Smooth muscle cell (in vitro differentiated cells): ENCODE results near the gene CHID1. TPM values are rescaled to one million over a fixed set of nuclear protein-coding genes. Genes with fewer than 3 reads are reported as not detected.

Experiments
- DNase-seq: peaks from one replicate; lab custom pipeline; 2025; ENCODE audit not compliant: unreplicated experiment; lab: John Stamatoyannopoulos, UW
- H2AFZ ChIP-seq: fragments of 200-600 bp; sonication (generic); 2 replicates; pipeline ENCODE4 v1.6.0; 2016; ENCODE audit warnings: antibody characterized with exemption, low read depth, mild to moderate bottlenecking
- H3F3A ChIP-seq: fragments of 200-600 bp; sonication (generic); 2 replicates; pipeline ENCODE4 v1.6.0; 2017; ENCODE audit warnings: antibody characterized with exemption, low read depth
- H3K27ac ChIP-seq: fragments of 200-600 bp; sonication (generic); 2 replicates; pipeline ENCODE4 v1.5.1; 2016; ENCODE audit warnings: low read depth, mild to moderate bottlenecking
- H3K27me3 ChIP-seq: fragments of 200-600 bp; sonication (generic); 2 replicates; pipeline ENCODE4 v1.6.1; 2016; ENCODE audit warnings: low read depth, mild to moderate bottlenecking
- H3K36me3 ChIP-seq: fragments of 200-600 bp; sonication (generic); 2 replicates; pipeline ENCODE4 v1.5.1; 2016; ENCODE audit warnings: low read depth
- H3K4me1 ChIP-seq: fragments of 200-600 bp; sonication (generic); 2 replicates; pipeline ENCODE4 v1.5.1; 2016; ENCODE audit warnings: low read depth
- H3K4me2 ChIP-seq: fragments of 200-600 bp; sonication (generic); 2 replicates; pipeline ENCODE4 v1.6.0; 2016; ENCODE audit warnings: mild to moderate bottlenecking
- H3K4me3 ChIP-seq: fragments of 200-600 bp; sonication (generic); 2 replicates; pipeline ENCODE4 v1.5.1; 2016; ENCODE audit warnings: mild to moderate bottlenecking
- H3K79me2 ChIP-seq: fragments of 200-600 bp; sonication (generic); 2 replicates; pipeline ENCODE4 v1.6.0; 2016; ENCODE audit warnings: low read depth, mild to moderate bottlenecking
- H3K9ac ChIP-seq: fragments of 200-600 bp; sonication (generic); 2 replicates; pipeline ENCODE4 v1.6.0; 2016; ENCODE audit warnings: low read depth
- H3K9me3 ChIP-seq: fragments of 200-600 bp; sonication (generic); replicated peaks from 2 replicates; pipeline ENCODE4 v1.5.1; 2016; ENCODE audit warnings: low read depth
- H4K20me1 ChIP-seq: fragments of 200-600 bp; sonication (generic); 2 replicates; pipeline ENCODE4 v1.6.0; 2016; ENCODE audit warnings: low read depth
- WGBS: methylation state at CpG from one replicate; pipeline ENCODE4 v1.1.7; 2016; ENCODE audit warnings: low lambda C conversion rate; 5-methylcytosine and 5-hydroxymethylcytosine counted together
- polyA plus RNA-seq: library from polyadenylated mRNA; unstranded; fragments of >200 nt; fragmentation: Nextera tagmentation; extraction: Ambion mirVana; gene quantifications from 2 replicates; pipeline ENCODE4 v1.2.1, GENCODE V29; 2016
- total RNA-seq: library from RNA; depleted of rRNA; stranded (reverse); fragments of >200 nt; gene quantifications from 2 replicates; pipeline ENCODE4 v1.2.3, GENCODE V29; 2014
- TF ChIP-seq, protein P1 (sequence below): fragments of 200-600 bp; sonication (generic); IDR thresholded peaks from 2 replicates; pipeline ENCODE4 v1.5.1; 2017; ENCODE audit warnings: borderline replicate concordance, mild to moderate bottlenecking, antibody characterized with exemption; ENCODE audit not compliant: insufficient read depth, poor library complexity, severe bottlenecking

Gene CHID1
- total and polyA plus RNA-seq, 2 experiments from 2014 or later: 54.3 to 181 TPM

DNA sequence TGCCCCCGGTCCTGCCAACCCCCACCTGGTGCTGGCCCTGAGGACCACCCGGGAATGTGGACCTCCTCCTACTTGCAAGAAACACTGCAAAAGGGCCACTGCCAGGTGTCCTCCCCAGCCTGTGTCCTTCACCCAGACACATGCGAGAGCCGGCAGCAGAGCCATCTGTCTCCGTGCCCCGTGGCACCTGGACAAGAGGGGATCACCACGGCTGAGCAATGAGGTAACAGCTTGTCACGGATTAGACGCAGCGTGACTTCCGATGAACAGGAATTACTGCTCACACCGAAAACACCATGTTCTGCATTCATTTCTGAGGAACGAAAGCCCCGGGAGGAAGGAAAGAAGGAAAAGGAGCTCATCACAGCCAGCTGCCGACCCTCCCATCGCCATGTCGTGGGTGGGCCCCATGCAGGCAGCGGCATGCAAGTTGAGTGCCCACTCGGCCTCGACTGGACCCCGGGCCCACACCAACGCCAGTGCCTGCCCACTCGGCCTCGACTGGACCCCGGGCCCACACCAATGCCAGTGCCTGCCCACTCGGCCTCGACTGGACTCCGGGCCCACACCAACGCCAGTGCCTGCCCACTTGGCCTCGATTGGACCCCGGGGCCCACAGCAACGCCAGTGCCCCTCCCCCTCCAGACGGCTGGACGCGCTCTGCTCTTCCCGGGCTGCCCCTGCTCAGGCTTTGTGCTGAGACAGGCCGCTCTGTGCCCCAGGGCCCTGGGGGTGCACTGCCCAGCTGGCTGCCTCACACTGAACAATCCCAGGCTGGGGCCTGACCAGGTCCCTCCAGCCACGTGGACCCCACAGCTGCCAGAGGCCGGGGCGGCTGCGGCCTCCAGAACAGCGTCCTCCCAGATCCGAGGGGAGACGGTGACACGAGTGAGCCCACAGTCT is 22.0 kb downstream of the CHID1 start:
- no peak overlapping the region for H3K4me2 ChIP-seq
- H3K4me1 ChIP-seq: no peaks in the 10 kb centered on the region
- DNase-seq: no peak
- TF ChIP-seq, protein P1, sequence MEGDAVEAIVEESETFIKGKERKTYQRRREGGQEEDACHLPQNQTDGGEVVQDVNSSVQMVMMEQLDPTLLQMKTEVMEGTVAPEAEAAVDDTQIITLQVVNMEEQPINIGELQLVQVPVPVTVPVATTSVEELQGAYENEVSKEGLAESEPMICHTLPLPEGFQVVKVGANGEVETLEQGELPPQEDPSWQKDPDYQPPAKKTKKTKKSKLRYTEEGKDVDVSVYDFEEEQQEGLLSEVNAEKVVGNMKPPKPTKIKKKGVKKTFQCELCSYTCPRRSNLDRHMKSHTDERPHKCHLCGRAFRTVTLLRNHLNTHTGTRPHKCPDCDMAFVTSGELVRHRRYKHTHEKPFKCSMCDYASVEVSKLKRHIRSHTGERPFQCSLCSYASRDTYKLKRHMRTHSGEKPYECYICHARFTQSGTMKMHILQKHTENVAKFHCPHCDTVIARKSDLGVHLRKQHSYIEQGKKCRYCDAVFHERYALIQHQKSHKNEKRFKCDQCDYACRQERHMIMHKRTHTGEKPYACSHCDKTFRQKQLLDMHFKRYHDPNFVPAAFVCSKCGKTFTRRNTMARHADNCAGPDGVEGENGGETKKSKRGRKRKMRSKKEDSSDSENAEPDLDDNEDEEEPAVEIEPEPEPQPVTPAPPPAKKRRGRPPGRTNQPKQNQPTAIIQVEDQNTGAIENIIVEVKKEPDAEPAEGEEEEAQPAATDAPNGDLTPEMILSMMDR: no peak
- H3K79me2 ChIP-seq: no peaks in the 10 kb centered on the region
- no peak overlapping the region for H2AFZ ChIP-seq
- peaks cover 3% of the 10 kb centered on the region for H4K20me1 ChIP-seq
- no peak overlapping the region for H3K27ac ChIP-seq
- no peaks in the 10 kb centered on the region for H3K36me3 ChIP-seq
- no peaks in the 10 kb centered on the region for H3K27me3 ChIP-seq
- H3K9me3 ChIP-seq: no peaks in the 10 kb centered on the region
- no peaks in the 10 kb centered on the region for H3F3A ChIP-seq
- WGBS: 96% methylated on average over 37 of the region's 45 CpGs
- H3K4me3 ChIP-seq: no peak overlapping the region
- H3K9ac ChIP-seq: no peak overlapping the region

GRCh38 chr11:887589-887988 is 23.0 kb downstream of the CHID1 start:
- no peak for DNase-seq
- H3K4me3 ChIP-seq: no peak overlapping the region
- H3K27ac ChIP-seq: no peak overlapping the region
- H2AFZ ChIP-seq: no peak overlapping the region
- 97% methylated on average over 14 of the region's 14 CpGs for WGBS
- H3K4me1 ChIP-seq: no peaks in the 10 kb centered on the region
- H3K4me2 ChIP-seq: no peak overlapping the region
- no peaks in the 10 kb centered on the region for H3F3A ChIP-seq
- H3K9me3 ChIP-seq: no peaks in the 10 kb centered on the region
- H3K79me2 ChIP-seq: no peaks in the 10 kb centered on the region
- no peaks in the 10 kb centered on the region for H3K27me3 ChIP-seq
- TF ChIP-seq, protein P1: no peak
- no peaks in the 10 kb centered on the region for H3K36me3 ChIP-seq
- H3K9ac ChIP-seq: no peak overlapping the region
- peaks cover 3% of the 10 kb centered on the region for H4K20me1 ChIP-seq

DNA sequence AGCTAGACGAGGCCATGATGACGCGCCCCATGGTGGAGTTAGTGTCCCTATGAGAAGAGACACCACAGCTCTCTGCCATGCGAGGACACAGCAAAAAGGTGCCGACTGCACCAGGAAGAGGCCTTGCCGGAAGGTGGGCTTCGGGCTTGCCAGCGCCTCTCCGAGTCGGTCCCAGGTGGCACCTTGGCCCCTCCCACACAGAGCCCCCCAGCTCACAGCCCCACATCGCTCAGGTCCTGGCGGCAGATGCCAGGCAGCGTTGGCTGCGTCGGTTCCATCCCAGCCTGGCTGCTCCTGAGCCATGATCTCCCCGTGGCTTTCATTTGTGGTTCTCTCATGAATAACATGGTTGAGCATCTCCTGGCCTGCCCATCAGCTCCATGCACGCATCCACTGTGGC is 24.0 kb downstream of the CHID1 start:
- no peaks in the 10 kb centered on the region for H3K9me3 ChIP-seq
- WGBS: 95% methylated on average over 17 of the region's 17 CpGs
- TF ChIP-seq, protein P1: no peak
- no peak overlapping the region for H3K9ac ChIP-seq
- no peaks in the 10 kb centered on the region for H3F3A ChIP-seq
- no peak overlapping the region for H3K4me2 ChIP-seq
- H3K4me3 ChIP-seq: no peak overlapping the region
- no peaks in the 10 kb centered on the region for H3K79me2 ChIP-seq
- H2AFZ ChIP-seq: no peak overlapping the region
- no peaks in the 10 kb centered on the region for H3K27me3 ChIP-seq
- H3K4me1 ChIP-seq: no peaks in the 10 kb centered on the region
- H3K36me3 ChIP-seq: no peaks in the 10 kb centered on the region
- DNase-seq: no peak
- no peak overlapping the region for H3K27ac ChIP-seq
- peaks cover 2% of the 10 kb centered on the region for H4K20me1 ChIP-seq

DNA sequence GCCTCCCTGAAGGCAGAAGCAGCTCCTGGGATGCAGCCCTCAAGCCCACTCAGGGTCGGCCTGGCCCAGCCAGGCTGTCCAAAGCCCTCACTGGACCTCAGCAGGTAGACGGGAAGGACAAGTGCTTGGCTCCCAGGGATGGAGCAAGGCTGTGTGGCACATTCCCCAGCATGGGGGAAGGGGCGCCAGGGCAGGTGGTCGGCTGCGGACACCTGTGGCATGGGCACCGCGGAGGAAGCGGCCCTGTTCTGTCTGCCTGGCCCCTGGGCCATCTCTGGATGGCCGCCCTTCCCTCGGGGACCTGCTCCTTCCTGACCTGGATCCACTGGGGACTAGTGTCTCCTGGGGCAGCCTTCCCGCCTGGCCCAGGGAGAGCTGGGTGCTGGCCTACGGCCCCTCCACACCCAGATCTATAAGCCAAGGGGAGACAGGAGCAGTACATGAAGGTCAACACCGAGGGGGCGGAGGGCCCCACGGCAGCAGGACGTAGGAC is 26.0 kb downstream of the CHID1 start:
- Histone ChIP-seq H3K79me2 (no peaks in the 10 kb centered on the region), H2AFZ (no peak overlapping the region), H3K27ac (no peak overlapping the region), H3K36me3 (no peaks in the 10 kb centered on the region), H3K4me2 (no peak overlapping the region), H3K4me3 (no peak overlapping the region), H3F3A (no peaks in the 10 kb centered on the region), H3K9me3 (no peaks in the 10 kb centered on the region), H3K9ac (no peak overlapping the region), H3K4me1 (no peaks in the 10 kb centered on the region), H4K20me1 (no peaks in the 10 kb centered on the region), H3K27me3 (no peaks in the 10 kb centered on the region)
- DNase-seq: no peak
- TF ChIP-seq, protein P1: no peak
- 89% methylated on average over 15 of the region's 16 CpGs for WGBS
